Eye (tissue), 1 donor: ENCODE data around the gene PARPBP.
"Not testable (repeated sequence)": the region's sequence is repeated elsewhere in the genome, so short reads cannot be mapped to it uniquely, and the experiment has no call there.

Experiments
- DNase-seq: peaks from one replicate; pipeline ENCODE4 v3.0.0-alpha.2; 2015

PARPBP gene, protein sequence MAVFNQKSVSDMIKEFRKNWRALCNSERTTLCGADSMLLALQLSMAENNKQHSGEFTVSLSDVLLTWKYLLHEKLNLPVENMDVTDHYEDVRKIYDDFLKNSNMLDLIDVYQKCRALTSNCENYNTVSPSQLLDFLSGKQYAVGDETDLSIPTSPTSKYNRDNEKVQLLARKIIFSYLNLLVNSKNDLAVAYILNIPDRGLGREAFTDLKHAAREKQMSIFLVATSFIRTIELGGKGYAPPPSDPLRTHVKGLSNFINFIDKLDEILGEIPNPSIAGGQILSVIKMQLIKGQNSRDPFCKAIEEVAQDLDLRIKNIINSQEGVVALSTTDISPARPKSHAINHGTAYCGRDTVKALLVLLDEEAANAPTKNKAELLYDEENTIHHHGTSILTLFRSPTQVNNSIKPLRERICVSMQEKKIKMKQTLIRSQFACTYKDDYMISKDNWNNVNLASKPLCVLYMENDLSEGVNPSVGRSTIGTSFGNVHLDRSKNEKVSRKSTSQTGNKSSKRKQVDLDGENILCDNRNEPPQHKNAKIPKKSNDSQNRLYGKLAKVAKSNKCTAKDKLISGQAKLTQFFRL

DNA sequence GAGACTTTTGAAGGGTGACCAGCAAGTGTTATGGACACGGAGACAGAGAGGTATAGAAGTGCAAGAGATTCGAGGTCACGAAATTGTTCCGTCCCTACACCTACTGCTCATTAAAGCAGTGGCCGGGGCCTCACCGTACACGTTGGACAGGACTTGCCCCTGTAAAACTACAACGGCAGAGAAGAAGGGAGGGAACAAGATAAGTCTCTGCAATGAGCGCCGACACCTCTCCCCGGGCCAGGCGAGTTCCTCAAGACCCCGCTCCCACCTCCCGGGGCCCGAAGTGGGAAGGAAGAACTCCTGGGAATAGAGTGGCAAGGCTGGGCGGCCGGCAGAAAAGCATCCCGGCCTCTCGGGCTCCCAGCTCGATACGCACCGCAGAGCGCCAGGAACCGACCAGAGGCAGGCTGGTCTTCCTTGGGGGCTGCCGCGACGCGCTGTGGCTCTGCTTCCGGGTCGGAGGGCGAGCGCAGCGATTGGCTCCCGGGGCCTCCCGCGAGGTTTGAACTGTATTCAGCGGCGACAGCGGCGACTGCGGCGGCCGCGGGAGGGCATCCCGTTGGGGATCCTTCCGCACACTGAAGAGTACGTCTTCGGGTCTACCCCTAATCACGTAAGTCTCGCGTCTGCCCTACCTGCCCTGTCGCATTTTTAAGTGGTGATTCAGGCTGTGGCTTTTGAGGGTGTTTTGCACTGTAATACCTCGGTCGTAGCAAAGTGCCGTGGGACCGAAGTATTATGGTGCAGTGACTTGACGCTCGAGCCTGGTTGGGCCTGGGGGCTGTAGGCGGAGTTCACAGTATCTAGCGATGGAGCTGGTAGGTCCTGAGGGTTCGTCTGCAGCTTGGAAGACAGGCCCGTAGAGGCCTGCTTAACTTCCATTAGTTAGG, at the start of gene PARPBP, which contains the start of gene NUP37:
PARPBP (plus strand) TSS at position 510 of the 890 bp plus-strand sequence. CDS start 3,706 bp downstream, outside the sequence.
NUP37 (minus strand) TSS at position 441 of the 890 bp plus-strand sequence. CDS start 1,596 bp downstream, outside the sequence.
- peak; percentile 96 for DNase-seq

DNA sequence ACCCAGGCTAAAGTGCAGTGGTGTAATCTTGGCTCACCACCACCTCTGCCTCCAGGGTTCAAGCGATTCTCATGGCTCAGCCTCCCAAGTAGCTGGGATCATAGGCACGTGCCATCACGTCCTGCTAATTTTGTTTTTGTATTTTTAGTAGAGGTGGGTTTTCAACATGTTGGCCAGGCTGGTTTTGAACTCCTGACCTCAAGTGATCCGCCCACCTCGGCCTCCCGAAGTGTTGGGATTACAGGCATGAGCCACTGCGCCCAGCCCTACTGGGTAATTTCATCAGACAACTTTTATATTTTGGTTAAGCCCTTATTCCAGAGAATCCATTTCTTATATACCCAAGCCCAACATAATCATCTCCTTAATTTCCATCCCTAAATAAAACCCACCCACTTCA, 47.9 kb upstream of the PARPBP start:
- DNase-seq: not testable (repeated sequence)

DNA sequence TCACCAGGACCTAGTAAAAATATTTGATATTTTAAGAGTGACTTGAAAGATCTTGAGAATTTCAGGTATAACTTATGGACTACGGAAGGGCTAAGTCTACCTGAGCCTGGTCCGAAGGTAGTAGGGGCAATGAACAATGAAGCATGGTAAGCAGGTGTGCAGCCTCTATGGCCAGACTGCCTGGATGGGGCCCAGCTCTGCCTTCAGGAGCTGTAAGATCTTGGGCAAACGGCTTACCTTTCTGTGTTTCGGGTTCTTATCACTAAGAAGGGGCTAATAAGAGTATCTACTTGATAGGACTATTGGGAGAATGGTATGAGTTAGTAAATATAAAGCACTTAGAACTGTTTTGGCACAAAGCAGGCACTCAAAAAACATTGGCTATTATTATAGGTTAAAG, 39.1 kb upstream of the PARPBP start:
- DNase-seq: no peak

DNA sequence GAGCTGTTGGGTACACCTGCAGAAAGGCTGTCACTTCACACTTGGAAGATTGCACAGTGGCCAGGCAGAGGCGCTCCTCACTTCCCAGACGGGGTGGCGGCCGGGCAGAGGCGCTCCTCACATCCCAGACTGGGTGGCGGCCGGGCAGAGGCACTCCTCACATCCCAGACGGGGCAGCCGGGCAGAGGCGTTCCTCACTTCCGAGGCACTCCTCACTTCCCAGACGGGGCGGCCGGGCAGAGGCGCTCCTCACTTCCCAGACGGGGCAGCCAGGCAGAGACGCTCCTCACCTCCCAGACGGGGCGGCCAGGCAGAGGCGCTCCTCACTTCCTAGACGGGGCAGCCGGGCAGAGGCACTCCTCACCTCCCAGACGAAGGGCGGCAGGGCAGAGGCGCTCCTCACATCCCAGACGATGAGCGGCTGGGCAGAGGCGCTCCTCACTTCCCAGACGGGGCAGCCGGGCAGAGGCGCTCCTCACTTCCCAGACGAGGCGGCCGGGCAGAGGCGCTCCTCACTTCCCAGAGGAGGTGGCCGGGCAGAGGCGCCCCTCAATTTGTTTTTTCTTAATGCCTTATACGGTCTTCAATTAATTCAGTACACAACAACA, 30.7 kb upstream of the PARPBP start:
- DNase-seq: not testable (repeated sequence)

DNA sequence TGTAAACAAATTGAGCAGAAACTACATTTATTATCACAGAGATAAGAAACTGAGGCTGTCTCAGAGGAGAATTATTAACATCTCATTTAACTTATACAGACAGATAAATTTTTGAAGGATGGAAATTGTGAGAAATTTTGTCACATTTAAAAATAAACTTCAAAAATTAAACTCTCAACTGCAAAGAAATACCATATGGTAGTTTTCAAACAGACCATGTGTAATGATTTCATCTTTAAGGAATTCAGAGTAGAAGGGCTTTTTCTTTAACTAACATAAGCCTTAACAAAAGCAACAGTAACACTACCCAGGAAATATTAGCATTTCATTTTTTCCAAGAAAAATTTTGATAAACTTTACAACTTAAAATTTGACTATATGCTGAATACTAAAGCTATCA, 26.7 kb upstream of the PARPBP start:
- DNase-seq: peak; percentile 6

DNA sequence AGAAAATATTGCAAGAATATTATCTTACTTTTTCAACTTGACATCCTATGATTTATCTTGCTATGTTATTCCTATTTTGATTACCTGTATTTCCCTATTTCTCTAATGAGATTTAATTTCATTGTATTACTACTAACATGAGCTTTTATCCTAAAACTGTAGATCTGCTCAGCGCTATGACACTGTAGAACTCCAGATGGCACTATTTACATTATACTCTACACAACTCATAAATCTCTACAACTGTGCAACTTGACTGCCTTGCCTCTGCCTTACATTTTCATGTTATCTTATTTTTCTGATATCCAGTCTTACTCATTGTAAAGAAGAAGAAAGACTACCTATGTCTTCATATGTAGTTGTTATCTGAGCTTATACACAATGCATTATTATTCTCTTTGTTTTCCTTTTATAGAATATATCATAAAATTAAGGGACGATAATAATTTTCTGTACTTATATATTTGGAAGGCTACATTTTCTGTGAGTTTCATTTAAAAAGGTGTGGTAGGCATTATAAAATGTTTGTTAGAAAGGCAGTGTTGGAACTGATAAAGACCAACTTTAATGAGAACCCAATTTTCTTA, 24.2 kb upstream of the PARPBP start:
- peak; percentile 52 for DNase-seq

DNA sequence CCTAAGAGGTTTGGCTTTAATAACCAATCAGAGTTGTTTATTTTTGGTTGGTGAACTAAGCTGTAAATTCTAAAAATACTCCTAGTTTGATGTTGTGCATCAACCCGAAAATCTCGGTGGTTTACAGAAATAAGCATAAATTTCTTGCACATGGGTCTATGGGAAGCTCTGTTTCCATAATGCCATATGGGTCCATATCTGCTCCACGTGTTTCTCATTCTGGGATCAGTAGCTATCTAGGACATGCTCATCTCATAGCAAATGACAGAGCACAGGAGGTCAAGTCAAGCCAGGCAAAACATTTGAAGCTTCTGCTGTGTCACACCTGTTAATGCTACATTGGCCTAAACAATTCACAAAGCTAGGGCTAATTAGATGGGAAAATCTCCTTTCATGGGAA, 23.1 kb upstream of the PARPBP start:
- DNase-seq: no peak

DNA sequence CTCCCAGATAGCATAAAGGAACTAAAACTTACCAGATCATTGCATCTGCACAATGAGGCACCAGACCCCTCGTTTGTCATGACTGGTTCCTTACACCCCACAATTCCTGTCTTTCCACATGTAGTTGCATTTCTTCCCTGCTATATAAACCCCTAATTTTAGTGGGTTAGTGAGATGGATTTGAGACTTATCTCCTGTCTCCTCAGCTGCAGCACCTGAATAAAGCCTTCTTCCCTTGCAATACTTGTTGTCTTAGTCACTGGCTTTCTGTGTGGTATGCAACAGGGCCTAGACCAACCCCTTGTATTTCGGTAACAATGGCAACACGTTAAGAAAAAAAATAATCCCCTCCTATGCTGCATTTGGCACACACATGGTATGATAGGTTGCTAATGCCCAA, 13.1 kb upstream of the PARPBP start:
- DNase-seq: no peak

DNA sequence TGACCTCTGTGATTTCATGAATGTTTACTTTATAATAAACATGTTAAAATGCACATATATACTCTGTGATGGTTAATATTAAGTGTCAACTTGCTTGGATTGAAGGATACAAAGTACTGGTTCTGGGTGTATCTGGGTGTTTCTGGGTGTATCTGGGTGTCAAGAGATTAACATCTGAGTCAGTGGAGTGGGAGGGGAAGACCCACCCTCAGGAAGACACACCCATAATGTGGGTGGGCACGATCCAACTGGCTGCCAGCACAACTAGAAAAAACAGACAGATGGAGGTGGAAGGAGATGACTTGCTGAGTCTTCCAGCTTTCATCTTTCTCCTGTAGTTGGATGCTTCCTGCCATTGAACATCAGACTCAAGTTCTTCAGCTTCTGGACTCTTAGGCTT, 12.0 kb upstream of the PARPBP start:
- no peak for DNase-seq

DNA sequence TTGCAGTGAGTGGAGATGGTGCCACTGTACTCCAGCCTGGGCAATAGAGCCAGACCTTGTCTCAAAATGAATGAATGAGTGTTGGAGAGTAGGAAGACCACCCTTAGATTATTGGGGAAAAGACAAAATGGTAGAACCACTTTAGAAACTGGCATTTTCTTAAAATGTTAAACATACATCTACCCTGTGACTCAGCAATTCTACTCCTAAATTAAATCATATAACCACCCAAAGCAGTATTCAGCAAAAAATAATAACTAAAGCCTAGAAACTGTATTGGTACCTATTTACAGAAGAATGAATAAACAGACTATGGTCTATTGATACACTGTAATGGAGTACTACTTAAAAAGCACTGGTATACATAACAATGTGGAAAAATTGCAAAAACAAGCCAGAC, 9.2 kb upstream of the PARPBP start:
- no peak for DNase-seq

DNA sequence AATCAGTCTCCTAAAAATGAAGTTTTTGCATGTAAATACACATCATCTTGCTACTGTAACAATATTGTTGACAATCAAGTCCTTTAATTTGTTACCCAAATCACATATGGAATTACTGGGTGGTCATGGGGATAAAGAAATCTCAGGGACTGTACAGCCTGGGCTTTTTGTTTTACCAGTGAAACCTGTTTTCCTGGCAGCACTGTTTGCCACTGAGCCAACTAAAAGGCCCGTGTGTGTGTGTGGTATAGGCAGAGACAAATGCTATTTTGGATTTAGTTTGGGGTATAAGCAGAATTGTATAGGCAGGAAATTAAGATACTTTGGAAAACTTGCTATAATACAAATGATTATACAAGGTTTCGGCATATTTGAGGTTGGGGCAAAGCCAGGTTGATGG, 5.8 kb upstream of the PARPBP start:
- DNase-seq: no peak

DNA sequence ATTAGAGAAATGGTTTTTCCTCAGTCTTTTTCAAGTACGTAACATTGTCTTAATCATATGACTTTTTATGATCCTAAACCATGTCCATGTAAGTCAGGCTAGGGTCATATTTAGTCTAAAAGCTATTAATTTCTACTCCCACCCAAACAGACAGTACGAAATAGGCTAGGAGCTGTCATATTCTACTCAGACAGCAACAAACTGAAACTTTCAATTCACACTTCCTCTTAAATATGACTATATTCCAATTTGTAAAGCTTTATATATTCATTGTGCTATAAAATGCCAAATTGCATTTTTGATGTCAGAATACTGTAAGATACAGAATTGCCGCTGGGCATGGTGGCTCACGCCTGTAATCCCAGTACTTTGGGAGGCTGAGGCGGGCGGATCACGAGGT, 3.6 kb upstream of the PARPBP start:
- DNase-seq: no peak

DNA sequence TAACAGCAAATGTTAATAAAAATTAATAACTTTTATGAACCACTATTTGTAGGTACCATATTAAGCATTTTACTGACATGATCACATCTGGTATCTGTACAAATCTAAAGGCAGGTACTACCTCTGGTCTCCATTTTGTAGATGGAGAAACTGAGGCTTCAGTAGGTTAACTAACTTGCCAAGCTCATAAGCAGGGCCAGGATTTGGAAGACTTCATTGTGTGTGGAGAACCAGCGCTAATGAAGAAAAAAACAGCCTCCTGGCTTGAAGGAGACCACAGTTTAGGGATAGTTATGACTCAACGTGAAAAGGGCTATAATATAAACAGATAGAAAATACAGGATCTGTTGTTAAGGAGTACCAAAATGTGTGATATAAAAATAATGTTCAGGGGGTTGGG, 1.1 kb upstream of the PARPBP start:
- no peak for DNase-seq

DNA sequence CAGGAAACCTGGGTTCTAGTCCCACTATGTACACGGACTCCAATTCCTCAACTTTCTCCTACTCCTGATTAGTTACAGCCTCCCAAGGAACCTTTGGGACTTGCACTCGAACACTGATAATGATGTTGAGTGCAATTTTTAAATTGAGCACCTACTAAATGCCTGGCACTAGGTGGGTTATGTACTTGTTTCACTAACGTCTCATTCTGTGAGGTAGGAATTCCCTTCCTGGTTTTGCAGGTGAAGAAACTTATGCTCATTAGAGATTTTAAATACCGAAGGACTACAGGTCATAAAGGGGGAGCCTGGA, 536 bp downstream of the PARPBP start:
- no peak for DNase-seq

DNA sequence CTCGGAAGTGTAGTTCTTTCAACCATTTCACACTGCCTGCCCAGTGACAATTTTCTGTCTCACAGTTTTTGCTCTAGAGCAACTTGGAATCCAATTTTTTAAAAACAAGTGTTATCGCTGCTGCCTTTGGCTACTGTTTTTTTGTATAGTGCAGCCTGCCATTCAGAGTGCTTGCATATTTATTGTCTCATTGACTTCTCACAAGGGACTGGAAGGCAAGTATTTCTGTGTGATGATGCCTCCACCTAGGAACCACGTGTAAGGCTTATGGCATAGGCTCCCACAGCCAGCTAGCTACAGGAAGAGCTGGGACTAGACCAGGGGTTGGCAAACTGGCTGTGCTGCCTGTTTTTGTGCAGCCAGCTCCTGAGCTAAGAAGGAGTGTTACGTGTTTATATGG, 903 bp downstream of the PARPBP start:
- DNase-seq: peak; percentile 11

DNA sequence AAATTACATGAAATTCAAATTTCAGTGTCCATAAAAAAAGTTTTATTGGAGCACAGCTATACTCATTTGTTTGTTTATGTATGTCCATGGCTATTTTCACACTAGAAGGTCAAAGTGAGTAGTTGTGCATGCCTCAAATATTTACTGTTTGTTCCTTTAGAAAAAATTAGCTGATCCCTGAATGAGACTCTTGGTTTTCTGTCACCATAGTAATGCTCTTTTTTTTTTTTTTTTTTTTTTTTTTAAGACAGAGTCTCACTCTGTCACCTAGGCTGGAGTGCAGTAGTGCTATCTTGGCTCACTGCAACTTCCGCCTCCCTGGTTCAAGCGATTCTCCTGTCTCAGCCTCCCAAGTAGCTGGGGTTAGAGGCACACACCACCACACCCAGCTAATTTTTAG, 1.3 kb downstream of the PARPBP start:
- not testable (repeated sequence) for DNase-seq

DNA sequence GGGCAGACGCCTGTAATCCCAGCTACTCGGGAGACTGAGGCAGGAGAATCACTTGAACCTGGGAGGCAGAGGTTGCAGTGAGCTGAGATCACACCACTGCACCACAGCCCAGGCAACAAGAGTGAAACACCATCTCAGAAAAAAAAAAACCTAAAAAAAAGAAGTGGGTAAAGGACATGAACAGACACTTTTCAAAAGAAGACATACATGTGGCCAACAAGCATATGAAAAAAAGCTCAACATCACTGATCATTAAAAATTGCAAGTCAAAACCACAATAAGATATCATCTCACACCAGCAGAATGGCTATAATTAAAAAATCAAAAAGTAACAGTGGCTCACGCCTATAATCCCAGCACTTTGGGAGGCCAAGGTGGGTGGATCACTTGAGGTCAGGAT, 10.7 kb downstream of the PARPBP start:
- DNase-seq: not testable (repeated sequence)

DNA sequence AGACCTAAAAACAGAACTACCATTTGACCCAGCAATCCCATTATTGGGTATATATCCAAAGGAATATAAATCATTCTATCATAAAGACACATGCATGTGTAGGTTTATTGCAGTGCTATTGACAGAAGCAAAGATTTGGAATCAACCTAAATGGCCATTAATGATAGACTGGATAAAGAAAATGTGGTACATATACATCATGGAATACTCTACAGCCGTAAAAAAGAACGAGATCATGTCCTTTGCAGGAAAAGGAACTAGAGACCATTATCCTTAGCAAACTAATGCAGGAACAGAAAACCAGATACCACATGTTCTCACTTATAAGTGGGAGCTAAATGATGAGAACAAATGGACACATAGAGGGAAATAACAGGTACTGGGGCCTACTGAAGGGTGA, 11.5 kb downstream of the PARPBP start:
- DNase-seq: not testable (repeated sequence)

DNA sequence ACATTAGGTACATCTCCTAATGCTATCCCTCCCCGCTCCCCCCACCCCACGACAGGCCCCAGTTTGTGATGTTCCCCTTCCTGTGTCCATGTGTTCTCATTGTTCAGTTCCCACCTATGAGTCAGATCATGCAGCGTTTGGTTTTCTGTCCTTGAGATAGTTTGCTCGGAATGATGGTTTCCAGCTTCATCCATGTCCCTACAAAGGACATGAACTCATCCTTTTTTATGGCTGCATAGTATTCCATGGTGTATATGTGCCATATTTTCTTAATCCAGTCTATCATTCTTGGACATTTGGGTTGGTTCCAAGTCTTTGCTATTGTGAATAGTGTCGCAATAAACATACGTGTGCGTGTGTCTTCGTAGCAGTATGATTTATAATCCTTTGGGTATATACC, 17.6 kb downstream of the PARPBP start:
- not testable (repeated sequence) for DNase-seq

DNA sequence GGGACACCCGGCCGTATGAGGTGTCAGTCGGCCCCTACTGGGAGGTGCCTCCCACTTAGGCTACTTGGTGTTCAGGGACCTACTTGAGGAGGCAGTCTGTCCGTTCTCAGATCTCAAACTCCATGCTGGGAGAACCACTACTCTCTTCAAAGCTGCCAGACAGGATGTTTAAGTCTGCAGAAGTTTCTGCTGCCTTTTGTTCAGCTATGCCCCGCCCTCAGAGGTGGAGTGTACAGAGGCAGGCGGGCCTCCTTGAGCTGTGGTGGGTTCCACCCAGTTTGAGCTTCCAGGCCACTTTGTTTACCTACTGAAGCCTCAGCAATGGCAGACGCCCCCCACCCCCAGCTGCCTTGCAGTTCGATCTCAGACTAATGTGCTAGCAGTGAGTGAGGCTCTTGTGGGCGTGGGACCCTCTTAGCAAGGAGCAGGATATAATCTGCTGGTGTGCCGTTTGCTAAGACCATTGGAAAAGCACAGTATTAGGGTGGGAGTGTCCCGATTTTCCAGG, 22.9 kb downstream of the PARPBP start:
- DNase-seq: not testable (repeated sequence)

DNA sequence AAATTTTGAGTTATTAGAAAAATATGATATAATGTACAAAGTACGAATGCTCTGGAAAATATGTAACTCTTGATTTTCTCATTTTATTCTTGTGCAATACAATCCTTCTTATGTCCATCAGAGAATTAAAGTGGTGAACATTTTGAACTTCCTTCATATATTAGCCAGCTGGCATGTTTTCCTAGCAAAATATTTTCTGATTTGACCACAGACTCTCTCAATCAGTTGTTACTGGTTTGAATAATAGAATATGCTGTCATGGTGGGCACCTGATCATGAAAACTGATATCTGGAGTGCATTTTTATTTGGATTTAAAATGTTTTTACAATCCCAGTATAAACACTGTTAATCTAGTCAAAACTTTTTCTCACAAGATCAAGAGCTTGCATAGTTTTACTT, 24.2 kb downstream of the PARPBP start:
- DNase-seq: peak; percentile 33

DNA sequence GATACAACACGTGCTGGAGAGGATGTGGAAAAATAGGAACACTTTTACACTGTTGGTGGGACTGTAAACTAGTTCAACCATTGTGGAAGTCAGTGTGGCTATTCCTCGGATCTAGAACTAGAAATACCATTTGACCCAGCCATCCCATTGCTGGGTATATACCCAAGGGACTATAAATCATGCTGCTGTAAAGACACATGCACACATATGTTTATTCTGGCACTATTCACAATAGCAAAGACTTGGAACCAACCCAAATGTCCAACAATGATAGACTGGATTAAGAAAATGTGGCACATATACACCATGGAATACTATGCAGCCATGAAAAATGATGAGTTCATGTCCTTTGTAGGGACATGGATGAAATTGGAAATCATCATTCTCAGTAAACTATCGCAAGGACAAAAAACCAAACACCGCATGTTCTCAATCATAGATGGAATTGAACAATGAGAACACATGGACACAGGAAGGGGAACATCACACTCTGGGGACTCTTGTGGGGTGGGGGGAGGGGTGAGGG, 27.1 kb downstream of the PARPBP start:
- not testable (repeated sequence) for DNase-seq
